K562 (cell line): ENCODE results near the gene OPRM1. TPM values are rescaled to one million over a fixed set of nuclear protein-coding genes. Genes with fewer than 3 reads are reported as not detected.

ENCODE experiments used
- ATAC-seq: fragments of 200-7000 bp; cut with Tn5 transposase; 3 replicates; pipeline ENCODE4 v1.9.1; 2020; ENCODE audit warnings: moderate library complexity
- BruUV-seq: library from RNA; stranded (reverse); fragments of 400-500 nt; replicated peaks from 2 replicates; lab custom pipeline; 2021; lab: Mats Ljungman, UMichigan
- CTCF ChIA-PET: fragments of 300-600 bp; formaldehyde crosslinking; extraction: SDS; loops from one replicate; lab custom pipeline; 2021; ENCODE audit warnings: low intra/inter-chr PET ratio; lab: Yijun Ruan, JAX
- POLR2A ChIA-PET: fragments of 300-600, 350-650 bp; sonication (Branson Sonifier 250); formaldehyde crosslinking; extraction: SDS; loops from one replicate; lab custom pipeline; 2021; ENCODE audit warnings: antibody characterized with exemption, inconsistent platforms; lab: Yijun Ruan, JAX
- DNase-seq, 4 experiments: peaks; one replicate each; pipeline versions ENCODE4 v3.0.0 to v3.0.0-alpha.2; 2011 to 2018; ENCODE audit warnings: low spot score in 3 of 4, mixed read lengths in 3 of 4; ENCODE audit errors: extremely low read depth in 1 of 4
- FAIRE-seq: peaks from 2 replicates; lab custom pipeline; 2011; peaks lifted over from hg19 to GRCh38; lab: Jason Lieb, UNC
- H2AFZ ChIP-seq: 2 replicates; pipeline ENCODE4 v1.6.0; 2011; ENCODE audit warnings: low read depth, low read length, control low read depth, inconsistent platforms
- H3K27ac ChIP-seq: fragments of 200-600 bp; 3 replicates; pipeline ENCODE4 v1.8.0; 2011; ENCODE audit warnings: low read depth, mild to moderate bottlenecking, control low read depth, inconsistent platforms, low read length, moderate library complexity, mixed read lengths; ENCODE audit errors: extremely low read depth
- H3K27me3 ChIP-seq, 2 experiments: fragments of 300-600 bp in 1 of 2; 2 replicates in 1 of 2; 3 replicates in 1 of 2; pipeline versions ENCODE4 v1.6.0 to v1.8.0; 2011; ENCODE audit warnings: inconsistent platforms in 2 of 2, low read length in 2 of 2, mild to moderate bottlenecking in 1 of 2, mixed read lengths in 1 of 2, moderate library complexity in 1 of 2; ENCODE audit not compliant: control insufficient read depth in 2 of 2, insufficient read depth in 2 of 2
- H3K36me3 ChIP-seq: fragments of 300-600 bp; 3 replicates; pipeline ENCODE4 v1.8.0; 2011; ENCODE audit warnings: mild to moderate bottlenecking, low read length, inconsistent platforms; ENCODE audit not compliant: control insufficient read depth, insufficient read depth
- H3K4me1 ChIP-seq, 2 experiments: fragments of 200-600 bp in 1 of 2; replicated peaks in 1 of 2; 2 replicates in 1 of 2; 3 replicates in 1 of 2; pipeline versions ENCODE4 v1.5.1 to v1.8.0; 2011; ENCODE audit warnings: inconsistent platforms in 2 of 2, low read length in 2 of 2, mild to moderate bottlenecking in 1 of 2, mixed read lengths in 1 of 2, moderate library complexity in 1 of 2; ENCODE audit not compliant: control insufficient read depth in 2 of 2, insufficient read depth in 2 of 2
- H3K4me2 ChIP-seq: 2 replicates; pipeline ENCODE4 v1.6.1; 2011; ENCODE audit warnings: low read length, control low read depth, inconsistent platforms, mixed read lengths; ENCODE audit not compliant: insufficient read depth
- H3K4me3 ChIP-seq: fragments of 200-600 bp; sonication (generic), shearing (Covaris generic); 2 replicates; pipeline ENCODE4 v1.5.1; 2016; ENCODE audit warnings: control low read depth, inconsistent platforms
- H3K79me2 ChIP-seq: fragments of 200-600 bp; 3 replicates; pipeline ENCODE4 v1.8.0; 2011; ENCODE audit warnings: low read length, inconsistent platforms; ENCODE audit not compliant: control insufficient read depth, insufficient read depth
- H3K9ac ChIP-seq, 2 experiments: 2 replicates each; pipeline versions ENCODE4 v1.6.0 to v1.6.1; 2011; ENCODE audit warnings: low read depth in 2 of 2, low read length in 2 of 2, control low read depth in 1 of 2, inconsistent platforms in 1 of 2, mild to moderate bottlenecking in 1 of 2, mixed read lengths in 1 of 2; ENCODE audit not compliant: insufficient read depth in 1 of 2
- H3K9me1 ChIP-seq: one replicate; pipeline ENCODE4 v1.6.0; 2011; ENCODE audit warnings: inconsistent platforms, mild to moderate bottlenecking, low read length, moderate library complexity; ENCODE audit not compliant: control insufficient read depth, insufficient read depth
- H3K9me3 ChIP-seq: replicated peaks from 2 replicates; pipeline ENCODE4 v1.5.1; 2011; ENCODE audit warnings: low read depth, low read length, inconsistent platforms; ENCODE audit not compliant: control insufficient read depth, insufficient read depth
- H4K20me1 ChIP-seq: replicated peaks from 2 replicates; pipeline ENCODE4 v1.6.1; 2011; ENCODE audit warnings: low read length, inconsistent platforms, mixed read lengths; ENCODE audit not compliant: control insufficient read depth, insufficient read depth
- ATF7 ChIP-seq: fragments of 450-650 bp; IDR thresholded peaks from 2 replicates; pipeline ENCODE4 v1.7.1; 2014; ENCODE audit warnings: mild to moderate bottlenecking, moderate library complexity
- BRF1 ChIP-seq: IDR thresholded peaks from 3 replicates; pipeline ENCODE4 v1.6.1; 2011; ENCODE audit warnings: borderline replicate concordance, mild to moderate bottlenecking; ENCODE audit not compliant: insufficient read length; ENCODE audit errors: extremely low read depth
- MBD2 ChIP-seq: sonication (generic); IDR thresholded peaks from 2 replicates; pipeline ENCODE4 v1.6.1; 2016; ENCODE audit warnings: low read depth, borderline replicate concordance
- MECOM ChIP-seq: fragments of 250-450 bp; sonication (Bioruptor Pico); IDR thresholded peaks from 2 replicates; pipeline ENCODE4 v1.8.0; 2022; ENCODE audit warnings: inconsistent platforms
- NFIX ChIP-seq: fragments of 250-450 bp; sonication (Bioruptor Pico); IDR thresholded peaks from 2 replicates; pipeline ENCODE4 v1.4.0; 2020; ENCODE audit warnings: low read depth, mild to moderate bottlenecking, moderate library complexity
- NRF1 ChIP-seq, 2 experiments: fragments of 450-650 bp; IDR thresholded peaks in 1 of 2; conservative IDR thresholded peaks in 1 of 2; 2 replicates each; pipeline ENCODE4 v1.6.1; 2014; ENCODE audit warnings: mild to moderate bottlenecking in 2 of 2
- RUNX1 ChIP-seq: sonication (generic); IDR thresholded peaks from 2 replicates; pipeline ENCODE4 v1.6.1; 2016; ENCODE audit warnings: antibody characterized with exemption, low read depth
- SREBF1 ChIP-seq: fragments of 150-350 bp; IDR thresholded peaks from 2 replicates; pipeline ENCODE4 v1.6.1; 2014; ENCODE audit warnings: antibody characterized with exemption, low read depth, low read length, borderline replicate concordance
- TAF7 ChIP-seq: fragments of 450-650 bp; IDR thresholded peaks from 2 replicates; pipeline ENCODE4 v1.6.1; 2016; ENCODE audit warnings: missing genetic modification characterization, missing compliant biosample characterization
- ZBTB8A ChIP-seq: fragments of 450-650 bp; IDR thresholded peaks from 2 replicates; pipeline ENCODE4 v1.6.1; 2018; ENCODE audit warnings: mild to moderate bottlenecking, moderate library complexity; ENCODE audit not compliant: partially characterized antibody
- ZNF707 ChIP-seq: fragments of 250-450 bp; sonication (Bioruptor Pico); conservative IDR thresholded peaks from 2 replicates; pipeline ENCODE4 v1.8.0; 2022; ENCODE audit warnings: inconsistent platforms, mild to moderate bottlenecking, moderate library complexity
- ZNF717 ChIP-seq: fragments of 250-450 bp; sonication (Bioruptor Pico); IDR thresholded peaks from 2 replicates; pipeline ENCODE4 v1.5.0; 2021
- WGBS: fragments of 100-300 bp; shearing (Covaris generic); methylation state at CpG from one replicate; pipeline ENCODE4 v1.1.6; 2016; ENCODE audit warnings: low coverage, mixed read lengths; ENCODE audit not compliant: insufficient coverage; ENCODE audit errors: missing lambda C conversion rate; 5-methylcytosine and 5-hydroxymethylcytosine counted together
- in situ Hi-C: fragments of 300-500 bp; cut with MboI; formaldehyde crosslinking; loops from 4 replicates; pipeline ENCODE4 v1.15.0; 2018; ENCODE audit warnings: inconsistent platforms, mixed read lengths
- intact Hi-C: fragments of 100-400 bp; cut with micrococcal nuclease; formaldehyde crosslinking; loops from 2 replicates; pipeline ENCODE4 v1.14.2; 2022
- polyA plus RNA-seq, 8 experiments: library from polyadenylated mRNA; depleted of rRNA in 4 of 8; stranded (reverse) in 5 of 8; unstranded in 3 of 8; fragments of >200 nt; fragmentation: Nextera tagmentation in 2 of 8; fragmentation: Illumina TruSeq in 1 of 8; extraction: Ambion mirVana in 2 of 8; extraction: Trizol in 1 of 8; gene quantifications; 2 replicates each; pipeline versions ENCODE4 v1.2.1 to v1.2.3, GENCODE V29; 2011 to 2014; ENCODE audit warnings: inconsistent platforms in 1 of 8, missing spikeins in 1 of 8
- total RNA-seq, 7 experiments: library from RNA; depleted of rRNA in 6 of 7; stranded (reverse); fragments of >200 nt in 6 of 7; fragmentation: Illumina TruSeq in 2 of 7; extraction: Trizol in 2 of 7; gene quantifications; 2 replicates each; pipeline versions ENCODE4 v1.2.1 to v1.2.3, GENCODE V29; 2011 to 2021; ENCODE audit warnings: low replicate concordance in 1 of 7
- TF ChIP-seq, protein P1 (sequence below): sonication (generic); formaldehyde crosslinking; IDR thresholded peaks from 2 replicates; pipeline ENCODE4 v1.9.0; 2022; ENCODE audit warnings: mild to moderate bottlenecking, missing genetic modification reagents
- TF ChIP-seq, protein P2 (sequence below): fragments of 250-450 bp; sonication (Bioruptor Pico); IDR thresholded peaks from 2 replicates; pipeline ENCODE4 v1.8.0; 2022; ENCODE audit warnings: moderate library complexity, mild to moderate bottlenecking, inconsistent platforms
- TF ChIP-seq, protein P3 (sequence below), 2 experiments: fragments of 450-650 bp in 1 of 2; sonication (generic) in 1 of 2; formaldehyde crosslinking in 1 of 2; IDR thresholded peaks in 1 of 2; conservative IDR thresholded peaks in 1 of 2; 2 replicates each; pipeline versions ENCODE4 v1.6.1 to v1.8.1; 2016 to 2023; ENCODE audit warnings: mild to moderate bottlenecking in 2 of 2, moderate library complexity in 2 of 2, inconsistent platforms in 1 of 2, missing genetic modification reagents in 1 of 2
- TF ChIP-seq, protein P4 (sequence below), 3 experiments: IDR thresholded peaks in 2 of 3; conservative IDR thresholded peaks in 1 of 3; 2 replicates each; pipeline ENCODE4 v1.5.1; 2011 to 2012; ENCODE audit warnings: low read length in 3 of 3, mild to moderate bottlenecking in 3 of 3, control low read depth in 2 of 3, improper control_type of control experiment in 1 of 3, inconsistent platforms in 1 of 3, low read depth in 1 of 3, mixed read lengths in 1 of 3, moderate library complexity in 1 of 3; ENCODE audit not compliant: insufficient read depth in 2 of 3

The OPRM1 gene
- total and polyA plus RNA-seq, 9 of the 15 experiments (the other 6 are each of a cell fraction or from before 2014, with no cell fraction given) = not detected

DNA sequence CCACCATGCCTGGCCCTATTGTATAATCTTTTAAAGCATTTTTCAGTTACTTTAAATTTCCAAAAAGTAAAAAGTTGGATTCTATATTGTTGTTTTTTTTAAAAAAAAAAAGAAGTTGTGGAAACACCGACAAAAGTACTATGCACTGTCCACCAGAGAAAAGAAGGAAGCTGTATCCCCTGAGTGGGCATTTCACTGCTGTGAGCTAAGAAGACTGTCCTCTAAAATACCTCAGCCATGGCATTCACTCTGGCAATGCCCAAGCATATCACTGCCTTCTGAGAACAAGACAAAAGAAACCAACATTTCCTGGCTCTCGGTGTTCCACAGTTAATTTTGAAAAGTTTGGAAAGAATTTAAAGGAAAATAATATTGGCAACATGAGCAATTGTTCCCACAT is 199.8 kb downstream of the OPRM1 start:
- intact Hi-C loops = no loop called here
- no peak for FAIRE-seq

More for the DNA sequence above, 199.8 kb downstream of the OPRM1 start:
- Histone ChIP-seq H3K27me3 (peaks cover 9 to 11% of the 10 kb centered on the region in 2 experiments; a peak in 3 of 5 replicates), H3K9ac (no peak overlapping the region), H3K36me3 (no peaks in the 10 kb centered on the region), H3K27ac (no peak overlapping the region), H2AFZ (no peak overlapping the region), H3K4me3 (no peak overlapping the region), H3K4me1 (no peaks in the 10 kb centered on the region), H3K4me2 (no peak overlapping the region), H3K9me3 (no peaks in the 10 kb centered on the region), H4K20me1 (no peaks in the 10 kb centered on the region), H3K79me2 (no peaks in the 10 kb centered on the region), H3K9me1 (no peaks in the 10 kb centered on the region)
- ATAC-seq = no peak
- TF ChIP-seq ZNF707 (CRISPR knock-in tag) (no peak), TAF7 (tag) (no peak), RUNX1 (no peak), ATF7 (no peak), ZNF717 (CRISPR knock-in tag) (no peak), MBD2 (no peak), MECOM (no peak), ZBTB8A (no peak), NRF1 (conservative IDR thresholded peaks at IDR 0.05 in 1 of 2, IDR thresholded peaks at IDR 0.05 in 1 of 2) (no peak), SREBF1 (no peak), BRF1 (no peak), NFIX (no peak)
- TF ChIP-seq, protein P1, sequence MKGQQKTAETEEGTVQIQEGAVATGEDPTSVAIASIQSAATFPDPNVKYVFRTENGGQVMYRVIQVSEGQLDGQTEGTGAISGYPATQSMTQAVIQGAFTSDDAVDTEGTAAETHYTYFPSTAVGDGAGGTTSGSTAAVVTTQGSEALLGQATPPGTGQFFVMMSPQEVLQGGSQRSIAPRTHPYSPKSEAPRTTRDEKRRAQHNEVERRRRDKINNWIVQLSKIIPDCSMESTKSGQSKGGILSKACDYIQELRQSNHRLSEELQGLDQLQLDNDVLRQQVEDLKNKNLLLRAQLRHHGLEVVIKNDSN (CRISPR knock-in tag) = no peak
- TF ChIP-seq, protein P2, sequence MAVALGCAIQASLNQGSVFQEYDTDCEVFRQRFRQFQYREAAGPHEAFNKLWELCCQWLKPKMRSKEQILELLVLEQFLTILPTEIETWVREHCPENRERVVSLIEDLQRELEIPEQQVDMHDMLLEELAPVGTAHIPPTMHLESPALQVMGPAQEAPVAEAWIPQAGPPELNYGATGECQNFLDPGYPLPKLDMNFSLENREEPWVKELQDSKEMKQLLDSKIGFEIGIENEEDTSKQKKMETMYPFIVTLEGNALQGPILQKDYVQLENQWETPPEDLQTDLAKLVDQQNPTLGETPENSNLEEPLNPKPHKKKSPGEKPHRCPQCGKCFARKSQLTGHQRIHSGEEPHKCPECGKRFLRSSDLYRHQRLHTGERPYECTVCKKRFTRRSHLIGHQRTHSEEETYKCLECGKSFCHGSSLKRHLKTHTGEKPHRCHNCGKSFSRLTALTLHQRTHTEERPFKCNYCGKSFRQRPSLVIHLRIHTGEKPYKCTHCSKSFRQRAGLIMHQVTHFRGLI (CRISPR knock-in tag) = no peak
- TF ChIP-seq, protein P3, sequence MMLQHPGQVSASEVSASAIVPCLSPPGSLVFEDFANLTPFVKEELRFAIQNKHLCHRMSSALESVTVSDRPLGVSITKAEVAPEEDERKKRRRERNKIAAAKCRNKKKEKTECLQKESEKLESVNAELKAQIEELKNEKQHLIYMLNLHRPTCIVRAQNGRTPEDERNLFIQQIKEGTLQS (IDR thresholded peaks at IDR 0.05) = no peak
- TF ChIP-seq, protein P3 (CRISPR knock-in tag; conservative IDR thresholded peaks at IDR 0.05) = no peak
- TF ChIP-seq, protein P4, sequence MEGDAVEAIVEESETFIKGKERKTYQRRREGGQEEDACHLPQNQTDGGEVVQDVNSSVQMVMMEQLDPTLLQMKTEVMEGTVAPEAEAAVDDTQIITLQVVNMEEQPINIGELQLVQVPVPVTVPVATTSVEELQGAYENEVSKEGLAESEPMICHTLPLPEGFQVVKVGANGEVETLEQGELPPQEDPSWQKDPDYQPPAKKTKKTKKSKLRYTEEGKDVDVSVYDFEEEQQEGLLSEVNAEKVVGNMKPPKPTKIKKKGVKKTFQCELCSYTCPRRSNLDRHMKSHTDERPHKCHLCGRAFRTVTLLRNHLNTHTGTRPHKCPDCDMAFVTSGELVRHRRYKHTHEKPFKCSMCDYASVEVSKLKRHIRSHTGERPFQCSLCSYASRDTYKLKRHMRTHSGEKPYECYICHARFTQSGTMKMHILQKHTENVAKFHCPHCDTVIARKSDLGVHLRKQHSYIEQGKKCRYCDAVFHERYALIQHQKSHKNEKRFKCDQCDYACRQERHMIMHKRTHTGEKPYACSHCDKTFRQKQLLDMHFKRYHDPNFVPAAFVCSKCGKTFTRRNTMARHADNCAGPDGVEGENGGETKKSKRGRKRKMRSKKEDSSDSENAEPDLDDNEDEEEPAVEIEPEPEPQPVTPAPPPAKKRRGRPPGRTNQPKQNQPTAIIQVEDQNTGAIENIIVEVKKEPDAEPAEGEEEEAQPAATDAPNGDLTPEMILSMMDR (IDR thresholded peaks at IDR 0.05 in 2 of 3, conservative IDR thresholded peaks at IDR 0.05 in 1 of 3; ENCODE audit: insufficient read depth in 2 of 3, low read depth in 1 of 3, low read length in 3 of 3) = no peak
- ChIA-PET POLR2A (no interaction called here), CTCF (no interaction called here)
- BruUV-seq = no TSS peak
- WGBS = 0% methylated on average over 2 of the region's 2 CpGs
- in situ Hi-C loops = no loop called here
- DNase-seq = no peak
